ENCODE data around the gene RHBDF1. TPM values are rescaled to one million over a fixed set of nuclear protein-coding genes. Genes with fewer than 3 reads are reported as not detected.

RHBDF1 gene
- total RNA-seq, 1 experiment from 2014 or later: 62.9 TPM

DNA sequence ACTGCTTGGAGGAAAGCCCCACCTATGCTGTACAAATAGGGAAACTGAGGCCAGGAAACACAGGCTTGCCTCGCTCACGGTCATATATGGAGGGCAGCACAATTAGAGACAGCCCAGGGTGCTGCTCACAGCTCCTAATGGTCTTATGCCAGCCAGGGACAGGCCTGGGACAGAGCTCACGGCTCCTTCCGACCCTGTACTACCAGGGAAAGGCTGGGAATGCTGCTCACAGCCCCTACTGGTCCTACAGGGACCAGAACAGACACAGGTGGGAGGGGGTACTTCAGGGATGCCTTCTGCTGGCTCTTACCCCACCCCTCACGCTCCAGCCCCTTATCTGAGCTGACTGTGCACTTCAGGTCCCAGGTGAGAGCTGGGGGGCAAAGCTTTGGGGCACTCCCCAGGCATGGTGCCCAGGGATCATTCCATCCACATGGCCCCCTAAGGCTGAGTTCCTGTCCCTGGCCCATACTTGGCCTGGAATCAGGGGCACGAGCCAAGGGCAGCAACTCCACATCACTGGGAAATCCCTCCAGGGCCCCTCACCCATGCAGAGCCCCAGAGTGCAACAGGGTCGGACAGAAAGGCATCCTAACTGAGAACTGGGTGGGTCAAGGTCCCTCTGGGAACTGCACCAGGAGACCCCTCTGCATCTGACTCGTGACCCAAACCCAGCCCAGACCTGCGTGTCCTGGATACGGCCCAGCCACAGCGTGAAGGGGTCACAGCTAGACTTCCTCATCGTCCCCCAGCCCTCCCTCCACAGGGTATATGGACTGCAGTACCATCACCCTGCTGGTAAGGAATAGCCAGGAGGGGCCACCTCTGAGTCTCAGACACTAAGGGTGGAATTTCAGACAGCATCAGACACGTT lies 5.9 kb downstream of the RHBDF1 start:
- Histone ChIP-seq H3K79me2 (ENCODE audit: low read depth) (peaks cover 3% of the 10 kb centered on the region; the same call in 1 of the 2 replicates), H3K27ac (no peak overlapping the region), H3K4me2 (no peak overlapping the region), H3K4me1 (replicated peaks; ENCODE audit: insufficient read depth) (peaks cover 16% of the 10 kb centered on the region), H3K36me3 (ENCODE audit: low read depth) (no peaks in the 10 kb centered on the region), H2AFZ (no peak overlapping the region), H3K9me2 (ENCODE audit: insufficient read depth) (no peaks in the 10 kb centered on the region), H3K9me3 (ENCODE audit: insufficient read depth, low read depth) (no peaks in the 10 kb centered on the region), H4K20me1 (ENCODE audit: insufficient read depth) (peaks cover 8% of the 10 kb centered on the region), H3K27me3 (ENCODE audit: insufficient read depth, low read depth) (no peaks in the 10 kb centered on the region), H3F3A (ENCODE audit: insufficient read depth, low read depth) (no peaks in the 10 kb centered on the region), H3K4me3 (no peak overlapping the region)
- intact Hi-C loops (cut with micrococcal nuclease; ENCODE audit: unreplicated experiment): no loop called here
- POLR2A ChIA-PET (ENCODE audit: unreplicated experiment): interaction anchor here (0.6 kb wide), 2 partner anchors 162 to 286 kb away, joined by 3 to 4 read pairs; no protein-coding TSS in a partner anchor
- DNase-seq: no peak
- TF ChIP-seq EZH2 (IDR thresholded peaks at IDR 0.05; ENCODE audit: low read depth): no peak
- TF ChIP-seq, protein P1, sequence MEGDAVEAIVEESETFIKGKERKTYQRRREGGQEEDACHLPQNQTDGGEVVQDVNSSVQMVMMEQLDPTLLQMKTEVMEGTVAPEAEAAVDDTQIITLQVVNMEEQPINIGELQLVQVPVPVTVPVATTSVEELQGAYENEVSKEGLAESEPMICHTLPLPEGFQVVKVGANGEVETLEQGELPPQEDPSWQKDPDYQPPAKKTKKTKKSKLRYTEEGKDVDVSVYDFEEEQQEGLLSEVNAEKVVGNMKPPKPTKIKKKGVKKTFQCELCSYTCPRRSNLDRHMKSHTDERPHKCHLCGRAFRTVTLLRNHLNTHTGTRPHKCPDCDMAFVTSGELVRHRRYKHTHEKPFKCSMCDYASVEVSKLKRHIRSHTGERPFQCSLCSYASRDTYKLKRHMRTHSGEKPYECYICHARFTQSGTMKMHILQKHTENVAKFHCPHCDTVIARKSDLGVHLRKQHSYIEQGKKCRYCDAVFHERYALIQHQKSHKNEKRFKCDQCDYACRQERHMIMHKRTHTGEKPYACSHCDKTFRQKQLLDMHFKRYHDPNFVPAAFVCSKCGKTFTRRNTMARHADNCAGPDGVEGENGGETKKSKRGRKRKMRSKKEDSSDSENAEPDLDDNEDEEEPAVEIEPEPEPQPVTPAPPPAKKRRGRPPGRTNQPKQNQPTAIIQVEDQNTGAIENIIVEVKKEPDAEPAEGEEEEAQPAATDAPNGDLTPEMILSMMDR (conservative IDR thresholded peaks at IDR 0.05): no peak
- CTCF ChIA-PET: interaction anchor here (0.5 to 2.3 kb wide), 8 partner anchors 10 to 296 kb away, joined by 3 to 14 read pairs (median 4); partner anchors contain the start of genes AXIN1, MPG, POLR3K and SNRNP25
- no TSS peak for BruUV-seq (replicated peaks)

DNA sequence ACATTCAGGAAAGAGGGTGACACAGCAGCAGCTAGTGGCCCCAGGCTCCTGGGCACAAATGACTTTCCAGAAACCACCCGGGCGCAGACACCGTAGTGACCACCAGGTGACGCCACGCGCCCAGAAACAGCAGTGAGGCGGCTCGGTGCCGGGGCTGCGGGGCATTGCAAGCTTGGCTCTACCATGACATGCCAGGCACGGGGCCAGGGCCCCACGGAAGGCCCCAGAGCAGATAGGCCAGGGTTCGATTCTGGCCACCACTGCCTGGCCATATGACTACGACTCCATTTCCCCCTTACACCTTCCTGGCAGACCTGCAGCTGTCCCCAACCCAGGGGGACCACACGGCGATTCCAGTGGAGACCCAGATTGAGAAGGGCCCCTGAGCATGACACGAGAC lies 6.7 kb downstream of the RHBDF1 start:
- Histone ChIP-seq H3K4me2 (no peak overlapping the region), H3K36me3 (ENCODE audit: low read depth) (no peaks in the 10 kb centered on the region), H2AFZ (no peak overlapping the region), H3K4me3 (no peak overlapping the region), H3K4me1 (replicated peaks; ENCODE audit: insufficient read depth) (peaks cover 10% of the 10 kb centered on the region), H3K9me2 (ENCODE audit: insufficient read depth) (no peaks in the 10 kb centered on the region), H3F3A (ENCODE audit: insufficient read depth, low read depth) (no peaks in the 10 kb centered on the region), H3K27ac (no peak overlapping the region), H3K9me3 (ENCODE audit: insufficient read depth, low read depth) (no peaks in the 10 kb centered on the region), H3K79me2 (ENCODE audit: low read depth) (peaks cover 3% of the 10 kb centered on the region; the same call in 1 of the 2 replicates), H3K27me3 (ENCODE audit: insufficient read depth, low read depth) (no peaks in the 10 kb centered on the region), H4K20me1 (ENCODE audit: insufficient read depth) (peaks cover 8% of the 10 kb centered on the region)
- DNase-seq: peak; percentile 52 to 89
- TF ChIP-seq, protein P1 (conservative IDR thresholded peaks at IDR 0.05): peak; percentile 92
- no peak for TF ChIP-seq EZH2 (IDR thresholded peaks at IDR 0.05; ENCODE audit: low read depth)
- BruUV-seq (replicated peaks): no TSS peak
- CTCF ChIA-PET: interaction anchor here (0.5 to 2.3 kb wide), 7 partner anchors 11 to 297 kb away, joined by 3 to 14 read pairs (median 4); partner anchors contain the start of genes POLR3K and SNRNP25
- POLR2A ChIA-PET (ENCODE audit: unreplicated experiment): no interaction called here
- intact Hi-C loops (cut with micrococcal nuclease; ENCODE audit: unreplicated experiment): loop anchor here (1.0 kb wide), 1 partner anchor 32 kb away; no protein-coding TSS in a partner anchor

DNA sequence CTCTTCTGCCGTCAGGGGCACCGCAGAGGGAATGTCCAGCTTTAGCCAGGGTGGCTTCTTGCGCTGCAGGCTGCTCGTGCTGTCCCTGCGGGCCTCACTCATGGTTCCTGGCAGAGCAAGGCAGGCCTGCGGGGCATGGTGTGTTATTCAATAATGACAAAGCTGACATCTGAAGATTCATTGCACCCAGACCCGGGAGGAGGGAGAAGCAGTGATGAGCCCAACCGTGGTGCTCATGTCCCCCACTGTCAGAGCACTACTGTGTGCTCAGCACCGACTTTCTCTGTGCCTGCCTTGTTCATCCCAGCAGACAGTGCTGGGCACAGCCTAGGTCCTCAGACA lies 7.5 kb downstream of the RHBDF1 start:
- H3K9me3 ChIP-seq (ENCODE audit: insufficient read depth, low read depth): no peaks in the 10 kb centered on the region
- H3K4me1 ChIP-seq (replicated peaks; ENCODE audit: insufficient read depth): peaks cover 2% of the 10 kb centered on the region; the same call in 1 of the 2 replicates
- CTCF ChIA-PET: interaction anchor here (0.5 to 2.3 kb wide), 3 partner anchors 32 to 288 kb away, joined by 4 to 14 read pairs (median 13); partner anchors contain the start of gene AXIN1
- no peak for DNase-seq
- peaks cover 8% of the 10 kb centered on the region for H4K20me1 ChIP-seq (ENCODE audit: insufficient read depth)
- TF ChIP-seq EZH2 (IDR thresholded peaks at IDR 0.05; ENCODE audit: low read depth): no peak
- H3K27me3 ChIP-seq (ENCODE audit: insufficient read depth, low read depth): no peaks in the 10 kb centered on the region
- no peak overlapping the region for H2AFZ ChIP-seq
- H3F3A ChIP-seq (ENCODE audit: insufficient read depth, low read depth): no peaks in the 10 kb centered on the region
- no TSS peak for BruUV-seq (replicated peaks)
- H3K36me3 ChIP-seq (ENCODE audit: low read depth): no peaks in the 10 kb centered on the region
- intact Hi-C loops (cut with micrococcal nuclease; ENCODE audit: unreplicated experiment): loop anchor here (1.0 kb wide), 1 partner anchor 32 kb away; no protein-coding TSS in a partner anchor
- H3K4me3 ChIP-seq: no peak overlapping the region
- no peak overlapping the region for H3K4me2 ChIP-seq
- H3K79me2 ChIP-seq (ENCODE audit: low read depth): 0 out of 2 replicates have a peak, but pooled peaks cover 1% of the 10 kb centered on the region
- no peaks in the 10 kb centered on the region for H3K9me2 ChIP-seq (ENCODE audit: insufficient read depth)
- POLR2A ChIA-PET (ENCODE audit: unreplicated experiment): no interaction called here
- no peak overlapping the region for H3K27ac ChIP-seq

All from PC-9 (cell line).